Non-pigmented ciliary epithelial cell (primary cell): ENCODE data around the gene TCFL5.
"Not testable (repeated sequence)": the region's sequence is repeated elsewhere in the genome, so short reads cannot be mapped to it uniquely, and the experiment has no call there.

Source experiments
- DNase-seq: peaks from one replicate; pipeline ENCODE4 v3.0.0-alpha.2; 2010; ENCODE audit warnings: low read depth

TCFL5 gene

DNA sequence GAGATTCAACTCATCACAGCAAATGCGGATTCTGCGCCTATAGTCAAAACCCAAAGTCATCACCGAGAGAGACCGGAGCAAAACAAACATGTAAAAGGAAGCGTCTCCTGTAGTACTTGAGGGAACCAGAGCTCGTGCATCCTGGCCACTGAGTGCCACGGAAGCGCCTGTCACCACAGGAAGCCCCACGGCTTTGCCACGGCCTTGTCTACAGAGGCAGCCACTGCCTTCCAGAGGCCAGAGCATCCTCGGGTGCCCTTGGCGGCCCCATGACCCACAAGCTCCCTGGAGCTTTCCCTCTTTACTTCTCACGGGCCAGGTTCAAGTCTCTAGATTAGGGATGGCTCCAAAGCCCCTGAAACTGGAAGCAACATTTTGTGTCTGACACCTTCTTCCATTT, 7.5 kb downstream of the TCFL5 start:
- DNase-seq, result no peak

- DNase-seq, result not testable (repeated sequence)
Measured at GRCh38 chr20:62853304-62853703, 8.3 kb downstream of the TCFL5 start.

- no peak for DNase-seq
Measured at GRCh38 chr20:62852841-62853240, 8.8 kb downstream of the TCFL5 start.

DNA sequence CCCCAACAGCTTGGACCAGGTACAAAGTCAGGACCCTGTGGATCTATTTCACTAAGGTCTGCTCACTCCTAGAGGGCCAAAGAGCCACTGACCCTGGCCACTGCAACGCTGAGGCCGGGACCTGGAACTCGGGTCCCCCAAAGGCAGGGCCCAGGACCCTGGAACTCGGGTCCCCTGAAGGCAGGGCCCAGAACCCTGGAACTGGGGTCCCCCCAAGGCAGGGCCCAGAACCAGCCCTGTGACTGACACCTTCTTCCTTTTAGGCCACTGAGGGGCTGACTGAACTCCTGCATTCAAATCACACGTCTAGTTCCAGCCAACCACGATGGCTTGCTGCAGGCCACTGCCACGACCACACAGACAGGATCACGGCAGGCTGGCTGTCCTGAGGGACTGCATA, 9.4 kb downstream of the TCFL5 start:
- no peak for DNase-seq

DNA sequence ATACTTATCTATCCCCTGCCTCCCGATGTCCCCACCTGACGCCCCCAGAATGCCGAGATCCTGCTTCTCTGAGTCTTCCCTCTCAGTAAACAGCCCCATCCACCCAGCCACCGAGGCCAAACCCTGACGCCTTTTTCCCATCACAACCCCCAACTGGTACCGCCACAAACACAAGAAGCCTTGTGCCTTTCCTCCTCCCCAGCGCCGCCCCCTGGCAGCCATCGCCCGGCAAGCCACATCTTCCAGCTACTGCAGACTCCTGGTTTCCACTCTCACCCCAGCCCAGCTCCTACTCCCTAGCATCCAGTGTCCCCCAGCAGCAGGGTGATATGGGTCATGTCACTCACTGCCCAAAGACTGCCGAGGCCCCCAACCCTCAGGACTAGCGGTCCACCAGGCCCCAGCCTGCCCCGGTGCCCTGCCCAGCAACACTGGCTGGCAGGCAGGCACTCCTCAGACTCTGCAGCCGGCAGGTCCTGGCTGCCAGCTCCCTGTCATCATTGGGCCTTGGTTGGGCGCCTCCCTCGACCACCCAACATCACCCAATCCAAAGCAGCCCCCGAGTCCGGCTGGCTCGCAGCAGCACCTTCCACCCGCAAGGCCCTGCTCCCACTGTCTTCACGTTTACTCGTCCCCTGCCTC, 11.2 kb downstream of the TCFL5 start:
- DNase-seq, result no peak

DNA sequence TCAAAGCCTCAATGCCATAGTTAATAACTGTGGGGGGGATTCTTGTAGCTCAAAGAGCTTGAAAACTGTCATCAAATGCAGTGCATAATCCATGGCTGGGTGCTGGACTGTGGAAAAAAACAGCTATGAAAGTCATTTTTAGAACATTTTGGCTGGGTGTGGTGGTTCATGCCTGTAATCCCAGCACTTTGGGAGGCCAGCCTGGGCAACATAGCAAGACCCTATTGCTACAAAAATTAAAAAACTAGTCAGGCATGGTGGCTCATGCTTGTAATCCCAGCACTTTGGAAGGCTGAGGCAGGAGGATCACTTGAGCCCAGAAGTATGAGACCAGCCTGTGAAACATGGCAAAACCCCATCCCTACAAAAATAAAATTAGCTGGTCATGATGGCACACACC, 12.2 kb downstream of the TCFL5 start:
- no peak for DNase-seq

DNA sequence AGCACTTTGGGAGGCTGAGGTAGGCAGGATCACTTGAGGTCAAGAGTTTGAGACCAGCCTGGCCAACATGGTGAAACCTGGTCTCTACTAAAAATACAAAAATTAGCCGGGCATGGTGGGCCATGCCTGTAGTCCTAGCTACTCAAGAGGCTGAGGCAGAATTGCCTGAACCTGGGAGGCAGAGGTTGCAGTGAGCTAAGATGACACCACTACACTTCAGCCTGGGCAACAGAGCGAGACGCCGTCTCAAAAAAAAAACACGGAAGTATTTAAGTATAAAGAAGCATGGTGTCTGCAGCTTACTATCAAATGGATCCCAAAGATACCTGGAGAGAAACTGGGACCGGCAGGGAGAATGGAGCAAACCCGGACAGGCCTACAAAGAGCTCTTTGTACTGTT, 12.7 kb downstream of the TCFL5 start:
- not testable (repeated sequence) for DNase-seq

GRCh38 chr20:62846166-62846890, 15.3 kb downstream of the TCFL5 start:
- DNase-seq, result no peak

- no peak for DNase-seq
Measured at GRCh38 chr20:62845416-62846160, 16.0 kb downstream of the TCFL5 start.

GRCh38 chr20:62844182-62844581, 17.4 kb downstream of the TCFL5 start:
- no peak for DNase-seq

- no peak for DNase-seq
Measured at GRCh38 chr20:62843656-62844055, 18.0 kb downstream of the TCFL5 start.

DNA sequence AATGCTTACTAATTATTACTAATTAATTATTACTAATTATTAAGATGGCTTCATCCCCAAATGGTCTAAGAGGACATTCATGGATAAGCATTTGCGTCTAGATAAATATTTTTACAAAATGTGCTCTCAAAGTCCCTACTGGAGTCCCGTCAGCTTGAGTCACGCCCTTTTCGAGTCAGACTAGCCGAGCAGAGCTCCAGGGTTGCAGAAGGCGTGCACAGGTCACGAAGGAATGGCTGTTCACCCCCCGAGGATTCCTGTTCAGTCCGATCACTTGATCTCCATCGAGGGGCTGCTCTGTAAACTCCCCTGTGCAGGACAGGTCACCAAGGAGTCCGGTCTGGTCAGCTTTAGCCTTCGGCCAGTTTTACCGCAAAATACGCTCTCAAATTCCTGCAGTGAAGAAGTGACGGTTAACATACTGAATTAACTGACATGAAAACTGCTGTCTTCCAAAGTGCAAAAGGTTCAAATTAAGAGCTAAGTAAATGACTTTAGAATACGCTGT, 19.9 kb downstream of the TCFL5 start:
- DNase-seq, result no peak

DNA sequence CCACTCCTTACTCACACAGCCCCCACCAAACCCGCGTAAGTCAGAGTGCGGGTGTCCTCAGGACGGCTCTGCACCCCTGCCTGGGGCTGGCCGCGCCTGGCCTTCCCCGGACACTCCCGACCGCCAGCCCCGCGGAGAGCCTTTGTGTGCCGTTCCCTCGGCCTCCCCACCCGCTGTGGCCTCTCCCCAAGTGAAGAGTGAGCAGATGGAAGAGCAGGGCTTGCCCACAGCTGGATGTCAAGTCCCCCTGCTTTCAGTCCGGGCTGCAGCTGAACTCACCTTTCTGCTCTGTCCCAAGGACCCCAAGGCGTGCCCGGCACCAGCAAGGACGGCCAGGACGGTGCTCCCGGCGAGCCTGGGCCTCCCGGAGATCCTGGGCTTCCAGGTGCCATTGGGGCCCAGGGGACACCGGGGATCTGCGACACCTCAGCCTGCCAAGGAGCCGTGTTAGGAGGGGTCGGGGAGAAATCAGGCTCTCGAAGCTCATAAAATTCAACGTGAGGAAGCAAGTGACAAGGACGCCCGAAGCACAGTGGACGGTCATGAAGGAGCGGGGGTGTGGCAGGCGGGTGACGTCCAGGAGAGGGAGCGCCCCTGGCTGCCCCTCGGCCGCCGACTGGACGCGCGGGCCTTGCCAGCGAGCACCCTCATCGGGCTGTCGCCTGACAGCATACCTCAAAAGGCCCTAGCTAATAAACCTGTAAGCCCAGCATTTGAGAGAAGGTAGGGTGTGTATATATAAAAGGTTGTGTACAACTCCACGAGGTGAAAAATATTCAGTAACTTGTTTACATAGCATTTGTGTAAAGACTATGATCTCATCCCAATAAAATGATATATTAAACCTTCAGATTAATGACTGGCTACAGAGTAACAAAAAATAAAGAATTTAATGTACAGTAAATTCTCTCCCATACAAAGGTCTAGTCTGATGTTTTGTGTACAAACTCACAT, 21.1 kb downstream of the TCFL5 start:
- DNase-seq, result no peak

GRCh38 chr20:62839816-62840215, 21.8 kb downstream of the TCFL5 start:
- DNase-seq, result no peak

DNA sequence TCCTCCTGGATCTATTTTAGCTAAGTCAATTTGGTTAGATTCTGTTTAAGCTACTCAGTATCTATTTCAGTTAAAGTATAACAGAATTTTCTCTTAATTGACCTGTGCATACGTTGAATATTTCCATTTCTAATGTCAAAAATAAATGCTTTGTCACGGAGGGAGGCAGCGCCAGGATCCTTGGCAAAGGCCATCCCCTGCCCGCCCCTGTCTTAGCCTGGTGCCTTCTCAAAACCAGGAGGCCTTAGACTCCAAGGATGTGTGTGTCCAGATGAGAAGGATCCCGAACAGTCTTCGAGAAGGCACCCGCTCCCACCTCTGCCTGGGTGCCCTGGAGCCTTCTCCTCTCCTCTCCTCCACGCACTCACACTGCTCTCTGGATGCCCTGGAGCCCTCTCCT, 22.4 kb downstream of the TCFL5 start:
- no peak for DNase-seq

DNA sequence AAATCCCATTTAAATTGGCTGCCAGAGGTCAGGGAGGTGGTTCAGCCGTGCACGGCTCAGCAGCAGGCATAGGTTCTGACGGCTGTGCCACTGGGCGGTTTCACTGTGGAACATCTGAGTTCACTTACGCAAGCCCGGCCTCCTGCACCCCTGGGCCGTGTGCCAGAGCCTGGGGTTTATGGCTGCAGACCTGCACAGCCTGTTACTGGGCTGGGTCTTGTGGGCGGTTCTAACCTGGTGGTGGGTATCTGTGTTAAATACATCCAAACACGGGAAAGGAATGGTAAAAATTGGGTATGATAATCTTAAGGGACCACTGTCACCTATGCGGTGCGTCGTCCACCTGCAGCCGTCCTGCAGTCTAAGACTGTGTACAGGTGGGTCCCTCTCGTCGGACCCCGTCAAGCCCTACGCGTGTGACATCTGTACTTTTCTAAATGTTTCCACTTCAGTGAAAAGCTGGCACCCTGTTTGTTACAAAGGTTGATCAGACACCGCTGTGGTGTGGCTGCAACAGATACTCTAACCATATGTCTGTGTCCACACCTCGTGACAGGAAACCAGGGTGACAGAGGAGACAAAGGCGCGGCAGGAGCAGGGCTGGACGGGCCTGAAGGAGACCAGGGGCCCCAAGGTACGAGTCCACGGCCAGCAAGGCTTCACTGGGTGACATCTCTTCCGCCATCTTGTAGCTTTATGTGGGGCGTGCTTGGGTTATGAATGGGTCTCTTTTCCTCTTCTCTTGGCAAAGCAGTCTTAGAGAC, 23.3 kb downstream of the TCFL5 start:
- no peak for DNase-seq

- DNase-seq, result no peak
Measured at GRCh38 chr20:62837790-62838127, 23.9 kb downstream of the TCFL5 start.

GRCh38 chr20:62836967-62837490, 24.6 kb downstream of the TCFL5 start:
- no peak for DNase-seq

GRCh38 chr20:62835931-62836861, 25.4 kb downstream of the TCFL5 start:
- DNase-seq, result no peak
